HG02943 (cell line): ENCODE data around the gene SMAD7.

ENCODE experiments used
- ATAC-seq: cut with Tn5 transposase; IDR thresholded peaks from one replicate; pipeline ENCODE4 v1.9.1; 2021; ENCODE audit warnings: mild to moderate bottlenecking, low read depth, moderate library complexity; ENCODE audit not compliant: unreplicated experiment

Gene SMAD7

DNA sequence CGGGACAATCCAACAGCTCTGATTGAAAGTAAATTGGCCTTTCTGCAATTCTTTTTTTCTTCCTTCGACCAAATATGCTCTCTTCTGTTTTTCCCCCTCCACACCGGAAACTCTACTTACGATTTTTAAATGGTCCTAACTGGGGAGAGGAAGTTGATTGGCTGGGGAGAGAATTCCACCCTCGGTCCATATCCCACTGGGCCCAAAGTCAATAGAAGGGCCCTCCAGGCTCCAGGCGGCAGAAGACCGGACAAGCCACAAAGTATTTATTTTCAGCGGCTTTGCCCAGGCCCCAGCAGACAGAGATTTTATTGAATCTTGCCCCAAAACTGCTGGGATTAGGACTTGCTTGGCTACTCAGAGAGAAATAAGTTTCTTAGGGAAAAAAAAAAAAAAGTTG lies 37.1 kb upstream of the SMAD7 start:
- no peak for ATAC-seq

DNA sequence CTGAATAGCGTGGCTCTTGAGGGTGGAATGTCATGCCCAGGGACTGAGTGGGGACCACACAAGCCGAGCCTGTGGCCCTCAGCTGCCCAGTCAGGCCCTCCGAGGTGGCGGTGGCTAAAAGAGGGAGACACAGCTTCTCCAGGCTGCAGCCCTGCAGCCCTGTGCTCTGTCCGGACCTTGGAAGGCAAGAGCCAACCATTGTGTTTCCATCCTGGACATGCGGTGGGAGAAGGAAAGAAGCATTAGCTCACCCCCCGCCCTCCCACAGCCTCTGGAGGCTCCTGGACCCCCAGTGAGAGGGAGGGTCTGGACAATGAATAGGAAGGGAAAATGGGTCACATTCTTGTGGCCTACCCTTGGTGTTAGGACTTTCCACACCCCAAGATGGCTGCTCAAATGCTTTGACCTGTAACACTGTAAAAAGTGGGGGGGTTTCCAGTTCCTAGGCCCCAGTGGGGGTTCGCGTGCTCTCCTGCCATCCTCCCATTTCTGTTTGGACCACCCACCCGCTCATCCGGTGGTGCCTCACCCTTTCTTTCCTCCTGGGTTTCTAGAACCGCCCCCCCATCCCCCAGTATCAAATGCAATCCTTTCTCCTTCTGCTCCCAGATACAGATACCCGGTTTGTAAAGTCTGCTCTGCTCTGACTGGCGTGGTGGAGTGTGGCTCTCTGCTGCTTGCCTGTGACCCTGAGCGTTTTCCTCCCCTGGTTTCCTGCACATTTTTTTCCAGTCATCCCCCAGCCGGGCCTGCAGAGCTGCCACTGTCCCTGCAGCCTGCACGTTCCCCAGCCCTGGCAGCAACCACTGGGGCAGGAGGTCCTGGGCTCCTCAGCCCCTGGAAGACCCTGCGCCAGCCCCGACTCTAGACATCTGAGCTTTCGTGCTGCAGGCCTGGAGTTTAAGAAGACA lies 36.3 kb upstream of the SMAD7 start:
- ATAC-seq, result no peak

DNA sequence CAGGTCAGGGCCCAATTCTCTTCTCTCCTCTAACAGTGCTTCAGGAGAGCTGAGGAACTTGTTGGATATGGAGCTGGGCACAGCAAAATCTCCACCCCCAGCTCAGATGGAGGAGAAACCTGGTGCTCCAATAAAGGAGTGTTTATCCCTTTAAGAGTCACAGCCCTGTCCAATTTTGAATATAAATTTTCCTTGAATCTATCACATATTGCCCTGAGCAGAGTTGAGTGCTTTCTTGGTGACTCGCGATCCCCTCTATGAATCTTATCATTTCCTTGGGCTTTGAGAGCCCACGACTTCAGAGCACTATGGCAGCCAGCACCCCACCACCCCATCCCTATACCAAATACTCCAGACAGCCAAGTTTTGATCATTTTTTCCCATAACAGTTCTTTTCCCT lies 34.4 kb upstream of the SMAD7 start:
- no peak for ATAC-seq

DNA sequence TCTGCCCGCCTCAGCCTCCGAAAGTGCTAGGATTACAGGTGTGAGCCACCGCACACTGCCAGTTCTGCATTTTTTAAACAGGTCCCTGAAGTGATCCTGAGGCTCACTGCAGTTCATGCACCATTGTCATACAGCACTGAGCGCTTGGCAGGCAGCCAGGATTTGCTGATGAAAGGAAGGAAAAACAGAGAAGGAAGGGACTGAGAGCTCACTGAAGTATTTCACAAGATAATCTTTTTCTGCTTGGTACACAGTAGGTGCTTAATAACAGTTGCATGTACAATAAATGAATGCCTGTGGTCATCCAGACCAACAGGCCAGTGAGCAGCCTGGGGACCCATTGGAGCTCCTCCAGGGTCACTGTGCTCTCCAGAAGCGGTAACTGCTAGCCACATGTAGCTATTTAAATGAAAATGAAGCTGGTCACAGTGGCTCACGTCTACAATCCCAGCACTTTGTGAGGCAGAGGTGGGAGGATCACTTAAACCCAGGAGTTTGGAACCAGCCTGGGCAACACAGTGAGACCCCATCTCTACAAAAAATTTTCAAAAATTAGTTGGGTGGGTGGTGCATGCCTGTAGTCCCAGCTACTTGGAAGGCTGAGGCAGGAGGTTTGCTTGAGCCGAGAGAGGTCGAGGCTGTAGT lies 33.1 kb upstream of the SMAD7 start:
- no peak for ATAC-seq

DNA sequence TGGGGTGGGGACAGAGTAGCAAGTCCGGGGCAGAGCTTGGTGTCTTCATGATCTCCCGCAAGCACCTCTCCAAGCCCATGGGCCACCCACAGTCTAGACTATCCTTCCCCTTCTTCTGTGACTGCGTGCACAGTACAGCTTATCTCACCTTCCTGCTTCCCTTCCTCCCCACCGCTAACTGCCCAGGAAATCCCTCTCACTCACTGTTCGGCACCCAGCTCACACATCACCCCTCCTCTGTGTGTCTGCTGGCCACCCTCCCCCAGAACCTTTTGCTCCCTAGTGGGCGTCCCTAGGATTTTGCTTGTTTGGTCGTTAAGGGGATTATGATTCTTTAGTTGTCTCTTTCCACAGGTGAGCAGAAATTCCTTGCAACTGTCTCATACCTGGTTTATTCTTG lies 31.5 kb upstream of the SMAD7 start:
- no peak for ATAC-seq

DNA sequence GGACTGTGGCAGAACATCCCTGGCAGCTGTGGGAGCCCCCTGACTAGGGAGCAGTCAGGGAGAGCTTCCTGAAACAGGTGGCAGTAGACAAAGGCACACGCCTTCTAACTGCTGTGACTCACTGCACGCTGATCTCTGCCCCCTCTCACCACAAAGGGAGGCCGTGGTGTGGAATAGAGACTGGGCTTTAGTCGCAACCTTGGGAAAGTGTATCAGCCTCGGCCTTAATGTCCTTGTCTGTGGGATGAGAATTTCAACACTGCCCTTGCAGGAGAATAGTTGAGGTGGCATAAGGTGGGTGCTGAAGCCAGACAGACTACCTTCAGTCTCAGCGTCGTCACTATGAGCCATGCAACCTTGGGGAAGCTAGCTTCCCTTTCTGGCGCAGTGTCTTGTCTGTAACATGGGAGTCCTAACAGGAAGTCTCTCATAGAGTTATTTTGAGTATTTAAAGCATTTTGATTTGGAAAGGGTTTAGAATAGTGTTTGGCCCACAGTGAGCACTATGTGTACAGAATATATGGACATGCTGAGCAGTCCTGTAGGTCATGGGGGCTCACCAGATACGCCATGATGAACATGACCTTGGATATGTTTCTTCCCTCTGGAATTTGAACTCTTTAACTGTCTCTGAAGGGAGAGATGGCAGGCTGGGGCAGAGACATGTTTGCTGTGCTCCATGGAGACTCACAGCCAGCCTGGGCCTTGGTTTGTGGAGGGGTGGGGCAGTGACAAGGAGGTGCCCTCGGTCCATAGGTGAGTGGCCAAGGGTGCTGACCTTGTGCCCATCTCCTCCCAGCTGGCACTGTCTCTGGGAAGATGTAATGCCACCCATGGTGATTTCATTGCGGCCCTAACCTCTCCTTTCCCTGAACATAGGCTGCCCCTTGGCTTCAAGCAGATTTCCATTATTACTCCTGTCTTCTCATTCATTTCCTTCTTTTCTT lies 29.5 kb upstream of the SMAD7 start:
- ATAC-seq, result no peak

DNA sequence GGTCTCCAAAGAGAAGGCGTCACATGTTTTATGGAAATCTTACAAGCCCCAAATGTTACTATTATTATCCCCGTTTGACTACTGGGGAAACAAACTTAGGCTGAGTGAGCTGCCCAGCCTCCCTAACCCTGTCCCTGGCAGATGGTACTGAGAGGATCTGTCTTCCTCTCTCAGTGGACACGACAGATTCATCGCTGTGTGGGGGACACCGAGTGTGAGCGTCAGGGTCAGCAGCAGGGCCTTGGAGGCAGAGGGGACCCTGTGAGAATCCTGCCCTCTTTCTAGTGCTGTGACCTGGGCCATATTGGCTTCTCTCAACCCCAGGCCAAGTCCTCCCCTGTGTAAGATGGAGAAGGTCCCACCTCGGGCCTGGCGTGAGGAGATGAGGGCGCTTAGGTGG lies 27.1 kb upstream of the SMAD7 start:
- ATAC-seq, result no peak

DNA sequence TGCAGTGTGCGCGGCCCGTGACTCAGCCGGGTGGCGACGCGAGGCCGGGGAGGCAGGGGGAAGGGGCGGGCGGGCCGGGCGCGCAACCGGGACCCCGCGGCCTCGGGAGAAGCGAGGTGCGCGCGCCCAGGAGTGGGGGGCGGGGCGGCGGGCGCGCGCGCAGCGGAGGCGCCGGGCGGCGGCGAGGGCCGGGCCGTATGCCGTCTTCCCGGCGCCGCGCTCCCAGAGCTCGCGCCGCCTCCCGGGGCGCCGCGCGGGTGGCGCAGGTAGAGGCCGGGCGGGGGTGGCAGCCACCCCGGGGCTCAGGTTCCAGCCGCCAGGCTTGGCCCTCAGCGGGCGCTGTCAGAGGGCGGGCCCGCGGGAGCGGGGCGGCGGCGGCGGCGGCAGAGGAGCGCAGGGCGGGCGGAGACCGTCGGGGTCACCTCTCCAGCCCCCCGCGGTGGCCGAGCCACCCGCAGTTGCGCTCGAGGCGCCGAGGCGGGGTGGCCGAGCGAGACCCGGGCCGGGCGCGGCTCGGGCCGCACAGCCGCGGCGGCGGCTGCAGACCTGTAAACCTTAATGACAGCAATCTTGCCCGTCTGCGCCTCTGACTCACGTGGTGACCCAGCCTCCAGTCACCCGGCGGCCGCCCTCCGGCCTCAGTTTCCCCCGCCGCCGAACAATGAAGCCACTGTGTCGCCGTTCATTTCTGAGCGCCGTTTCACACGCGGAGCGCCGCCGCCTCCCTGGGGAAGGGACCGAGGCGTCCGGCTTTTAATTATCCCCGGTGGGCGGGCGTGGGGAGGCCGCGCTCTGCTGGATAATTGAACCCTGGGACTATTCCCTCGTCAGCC lies 25.3 kb upstream of the SMAD7 start:
- ATAC-seq, result no peak

DNA sequence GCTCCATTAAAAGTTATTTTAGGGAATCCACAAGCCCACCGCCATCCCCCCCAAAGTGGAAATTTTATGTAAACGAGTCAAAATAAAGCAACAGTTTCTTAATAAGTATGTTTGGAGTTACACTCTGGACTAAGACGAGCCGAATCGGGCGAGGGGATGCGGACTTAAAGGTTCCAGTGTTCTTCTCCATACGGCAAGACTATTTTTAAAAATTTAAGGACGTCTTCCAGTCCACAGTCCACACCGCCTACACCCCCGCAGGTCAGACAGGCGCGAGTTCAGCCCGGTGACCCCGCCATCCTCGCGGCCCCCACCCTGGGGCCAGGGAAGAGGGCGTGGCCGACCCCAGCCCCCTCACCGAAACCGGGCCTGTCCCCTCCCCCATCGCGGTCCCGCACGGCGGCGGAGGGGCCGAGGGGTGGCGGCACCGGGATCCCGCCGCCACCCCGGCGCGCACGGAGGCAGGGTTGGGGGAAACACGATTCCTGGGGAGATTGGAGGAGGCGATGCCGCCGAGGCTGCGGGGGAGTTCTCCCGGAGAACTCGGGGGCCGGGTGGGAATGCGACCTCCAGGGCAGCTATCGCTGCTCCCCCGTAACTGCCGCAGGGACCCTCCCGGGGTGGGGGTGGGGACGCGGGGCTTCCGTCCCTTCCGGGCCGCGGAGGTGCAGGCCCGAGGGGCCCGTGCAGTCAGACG lies 24.5 kb upstream of the SMAD7 start:
- ATAC-seq, result no peak

DNA sequence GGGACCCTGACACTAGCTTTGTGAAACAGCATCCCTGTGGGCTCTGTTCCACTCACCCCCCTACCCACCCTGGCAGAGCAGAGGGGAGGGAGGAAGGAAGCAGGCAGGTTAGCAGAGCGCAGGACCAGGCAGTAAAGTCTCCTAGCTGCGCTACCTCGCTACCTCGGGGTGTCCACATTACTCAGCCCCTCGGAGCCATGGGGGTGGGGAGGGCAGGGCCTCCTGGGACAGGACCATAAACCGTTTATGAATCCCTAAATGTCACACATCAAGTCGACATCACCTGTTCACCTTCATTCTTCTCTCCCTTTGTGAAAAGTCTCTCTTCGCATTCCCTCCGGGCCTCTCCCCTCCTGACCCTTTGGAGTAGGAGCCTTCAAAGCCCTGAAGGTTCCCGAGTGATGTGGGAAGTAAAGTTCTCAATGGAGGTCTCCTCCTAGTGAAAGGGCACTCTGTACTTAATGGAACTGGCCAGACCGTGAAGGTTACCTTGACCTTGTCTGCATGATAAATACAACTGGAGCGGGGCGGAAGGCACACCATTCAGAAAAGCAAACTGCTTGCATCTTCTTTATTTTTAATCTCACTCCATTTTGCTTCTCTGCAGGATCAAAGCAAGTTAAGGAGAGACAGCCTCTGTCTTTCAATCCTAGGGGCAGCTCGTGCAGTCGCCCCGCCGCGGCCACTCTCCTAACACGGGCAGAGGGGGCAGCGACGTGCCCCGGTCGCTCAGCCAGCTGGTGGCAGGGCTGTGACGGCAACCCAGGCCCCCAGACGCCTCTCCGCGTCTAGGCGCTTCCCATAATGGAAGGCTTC lies 23.7 kb upstream of the SMAD7 start:
- ATAC-seq, result no peak

DNA sequence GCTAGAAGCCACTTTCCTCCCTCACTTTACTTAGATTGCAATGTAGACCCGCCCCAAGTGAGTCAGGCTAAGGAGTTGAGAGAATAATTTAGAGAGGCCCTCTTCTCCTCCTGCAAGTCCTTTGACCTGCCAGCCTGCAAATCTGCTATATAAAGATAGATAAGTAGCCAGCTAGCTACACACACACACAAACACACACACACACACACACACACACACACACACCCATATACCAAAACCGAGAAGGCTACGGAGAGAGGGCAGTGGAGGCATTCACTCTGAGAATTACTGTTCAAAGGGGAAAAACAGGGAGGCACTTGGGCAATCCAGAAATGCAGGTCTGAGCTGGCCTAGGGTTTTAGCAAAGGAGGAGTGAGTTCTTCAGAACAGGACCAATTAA lies 23.0 kb upstream of the SMAD7 start:
- no peak for ATAC-seq

DNA sequence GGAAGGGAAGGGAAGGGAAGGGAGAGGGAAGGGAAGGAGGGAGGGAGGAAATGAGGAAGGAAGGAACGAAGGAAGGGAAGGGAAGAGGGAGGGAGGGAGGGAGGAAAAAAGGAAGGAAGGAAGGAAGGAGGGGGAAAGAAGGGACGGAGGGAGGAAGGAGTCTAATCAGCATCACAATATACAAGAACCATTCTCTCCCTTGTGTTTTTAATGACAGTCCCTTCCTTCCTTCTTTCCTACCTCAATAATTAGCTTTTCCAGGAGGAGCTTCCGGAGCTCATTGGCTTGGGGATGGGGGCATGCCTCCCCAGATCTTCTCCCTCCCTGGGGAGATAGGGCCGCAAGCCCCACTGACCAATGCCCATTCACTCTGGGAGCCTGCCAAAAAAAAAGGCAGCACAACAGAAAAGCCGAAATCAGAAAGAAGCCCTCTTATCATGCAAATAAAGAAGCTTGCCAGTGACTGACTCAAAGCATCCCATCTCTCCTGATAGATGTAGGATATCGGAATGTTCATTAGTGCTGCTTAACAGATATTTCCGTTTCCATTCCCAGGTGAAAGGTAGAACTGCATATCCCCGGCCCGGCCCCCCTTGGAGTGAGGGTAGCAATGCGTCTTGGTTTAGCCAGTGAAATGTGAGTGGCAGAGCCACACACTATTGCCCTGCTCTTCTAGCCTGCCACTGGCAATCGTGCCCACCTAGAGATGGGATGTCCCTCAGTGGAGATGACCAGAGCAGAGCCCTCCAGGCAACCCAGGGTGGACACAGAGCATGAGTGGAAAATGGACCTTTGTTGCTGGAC lies 17.8 kb upstream of the SMAD7 start:
- ATAC-seq, result no peak

DNA sequence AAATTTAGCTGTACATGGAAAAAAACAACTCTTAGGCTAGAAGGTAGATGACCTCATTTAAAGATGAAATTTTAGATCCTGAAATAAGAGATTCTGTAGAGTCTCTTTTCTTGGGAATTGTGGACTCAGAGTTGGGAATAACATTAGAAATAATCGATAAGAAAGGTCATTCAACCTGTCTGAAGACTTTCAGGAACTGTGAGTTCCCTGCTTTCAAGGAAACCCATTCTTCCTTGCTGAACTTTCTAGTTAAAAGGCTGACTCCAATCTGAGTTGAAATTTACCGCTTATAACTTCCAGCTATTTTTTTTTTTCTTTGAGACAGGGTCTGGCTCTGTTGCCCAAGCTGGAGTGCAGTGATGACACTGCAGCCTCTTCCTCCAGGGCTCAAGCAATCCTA lies 16.8 kb upstream of the SMAD7 start:
- no peak for ATAC-seq

DNA sequence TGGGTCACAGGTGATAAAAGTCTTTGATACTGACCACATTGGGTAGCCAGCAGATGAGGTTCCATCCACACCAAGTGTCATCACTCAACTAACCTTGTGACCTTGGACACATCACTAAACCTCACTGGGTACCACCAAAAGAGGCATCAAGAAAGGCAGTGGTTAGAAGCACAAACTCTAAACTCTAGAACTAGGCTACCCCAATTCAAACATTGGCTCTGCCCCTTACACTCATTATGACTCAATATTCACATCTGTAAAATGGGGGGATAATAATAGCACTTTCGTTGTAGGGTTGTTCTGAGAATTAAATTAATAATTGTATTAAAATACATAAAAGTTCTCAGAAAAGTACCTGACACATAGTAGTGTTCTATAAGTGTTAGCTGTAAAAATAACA lies 15.8 kb upstream of the SMAD7 start:
- ATAC-seq, result no peak

DNA sequence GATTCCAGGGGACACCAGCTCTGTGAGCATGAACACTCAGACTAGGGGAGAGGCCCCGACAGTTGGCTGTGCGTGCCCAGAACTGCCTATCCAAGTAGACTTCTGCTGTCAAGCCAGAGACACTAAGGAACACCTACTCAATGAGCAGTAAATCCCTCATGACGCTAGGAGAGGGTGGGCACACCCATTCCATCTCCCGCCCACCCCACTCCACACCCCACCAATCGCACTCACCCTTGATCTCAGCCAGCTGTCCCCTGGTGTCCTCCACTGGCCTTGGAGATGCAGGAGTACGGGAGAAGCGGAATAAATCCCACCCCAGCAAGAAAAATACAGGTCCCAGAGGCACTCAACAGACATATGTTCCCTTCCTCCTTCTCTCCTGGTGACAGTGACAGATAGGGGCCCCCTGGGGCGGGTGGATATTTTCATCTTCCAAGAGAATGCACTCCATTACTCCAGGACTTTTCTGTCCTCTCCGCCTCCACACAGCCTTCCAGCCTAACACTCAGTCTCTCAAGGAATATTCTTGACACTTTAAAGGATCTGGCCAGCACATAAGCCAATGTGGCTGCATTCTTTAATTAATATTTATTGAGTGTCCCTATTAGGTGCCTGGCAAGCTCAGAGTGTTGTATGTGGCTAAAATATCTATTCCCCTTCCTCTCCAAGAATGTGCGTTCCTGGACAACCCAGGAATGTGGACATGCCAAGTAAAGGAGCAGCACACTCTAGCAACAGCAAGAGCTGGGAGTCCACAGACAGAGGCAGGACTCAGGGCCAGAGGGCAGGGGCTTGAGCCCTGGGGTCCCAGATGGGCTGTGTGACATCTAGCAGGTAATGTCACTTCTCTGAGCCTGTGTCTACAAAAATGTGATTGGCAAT lies 13.1 kb upstream of the SMAD7 start:
- no peak for ATAC-seq

DNA sequence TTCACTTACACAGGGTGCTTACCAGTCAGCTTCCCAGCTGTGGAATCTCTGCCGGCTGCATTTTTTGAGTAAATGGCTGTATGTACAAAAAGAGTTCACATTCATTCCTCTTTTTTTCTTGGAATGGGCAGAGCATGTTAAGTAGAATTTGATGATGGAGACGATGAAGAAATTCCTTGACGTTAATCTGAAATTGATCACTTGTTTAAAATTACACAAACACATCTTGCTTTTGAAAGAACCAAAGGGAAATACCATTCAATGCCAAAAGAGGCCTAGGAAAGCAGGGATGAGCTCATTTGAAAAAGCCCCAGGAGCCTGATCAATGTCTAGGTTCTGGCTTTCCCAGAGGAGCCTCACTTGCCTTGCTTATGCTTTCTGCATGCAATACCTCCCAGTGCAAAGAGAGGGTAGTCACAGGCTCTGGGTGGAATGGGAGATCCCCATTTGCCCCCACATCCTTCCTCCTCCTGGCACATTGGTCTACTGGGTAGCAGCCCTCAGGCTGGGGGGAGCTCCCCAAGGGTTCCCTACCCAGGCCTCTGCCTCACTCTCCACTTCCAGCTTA lies 12.3 kb upstream of the SMAD7 start:
- no peak for ATAC-seq
